CD4-positive, alpha-beta T cell treated with Interleukin-17A for 1 hour (primary cell): ENCODE data around the gene MEGF6.

Source experiments
- DNase-seq: peaks from one replicate; pipeline ENCODE4 v3.0.0-alpha.2; 2020

MEGF6 gene

GRCh38 chr1:3550511-3551289 is 60.6 kb downstream of the MEGF6 start:
- no peak for DNase-seq

GRCh38 chr1:3548895-3549294 is 62.4 kb downstream of the MEGF6 start:
- no peak for DNase-seq

GRCh38 chr1:3548156-3548893 is 63.0 kb downstream of the MEGF6 start:
- no peak for DNase-seq

- no peak for DNase-seq
Observed at GRCh38 chr1:3547055-3548005, 64.0 kb downstream of the MEGF6 start.

GRCh38 chr1:3546048-3546384 is 65.3 kb downstream of the MEGF6 start:
- no peak for DNase-seq

GRCh38 chr1:3545363-3546047 is 65.8 kb downstream of the MEGF6 start:
- DNase-seq, result no peak

GRCh38 chr1:3544040-3544977 is 67.0 kb downstream of the MEGF6 start:
- no peak for DNase-seq

GRCh38 chr1:3543076-3544039 is 68.0 kb downstream of the MEGF6 start:
- DNase-seq, result no peak

GRCh38 chr1:3542676-3543075 is 68.6 kb downstream of the MEGF6 start:
- DNase-seq, result no peak

- DNase-seq, result no peak
Observed at GRCh38 chr1:3541936-3542335, 69.4 kb downstream of the MEGF6 start.

- no peak for DNase-seq
Observed at GRCh38 chr1:3541465-3541864, 69.8 kb downstream of the MEGF6 start.

- no peak for DNase-seq
Observed at GRCh38 chr1:3540876-3541275, 70.4 kb downstream of the MEGF6 start.

- no peak for DNase-seq
Observed at GRCh38 chr1:3539707-3540425, 71.4 kb downstream of the MEGF6 start.

- DNase-seq, result no peak
Observed at GRCh38 chr1:3537359-3537758, 73.9 kb downstream of the MEGF6 start.

GRCh38 chr1:3536420-3537195 is 74.7 kb downstream of the MEGF6 start:
- no peak for DNase-seq

GRCh38 chr1:3535732-3536131 is 75.6 kb downstream of the MEGF6 start:
- no peak for DNase-seq

- DNase-seq, result no peak
Observed at GRCh38 chr1:3534803-3535637, 76.3 kb downstream of the MEGF6 start.
